Karpas-422 (cell line): ENCODE results near the gene INAVA. TPM values are rescaled to one million over a fixed set of nuclear protein-coding genes. Genes with fewer than 3 reads are reported as not detected.

ENCODE experiments used
- DNase-seq: peaks from one replicate; pipeline ENCODE4 v3.0.0-alpha.2; 2015
- H2AFZ ChIP-seq: fragments of 200-600 bp; sonication (generic); 2 replicates; pipeline ENCODE4 v1.6.1; 2014; ENCODE audit warnings: antibody characterized with exemption, low read length, mixed read lengths
- H3K27ac ChIP-seq: fragments of 200-600 bp; sonication (generic); 2 replicates; pipeline ENCODE4 v1.5.1; 2014; ENCODE audit warnings: mild to moderate bottlenecking, low read length, moderate library complexity
- H3K27me3 ChIP-seq: fragments of 200-600 bp; sonication (generic); 2 replicates; pipeline ENCODE4 v1.6.1; 2014; ENCODE audit warnings: low read length, mixed read lengths
- H3K36me3 ChIP-seq: fragments of 200-600 bp; sonication (generic); 2 replicates; pipeline ENCODE4 v1.6.1; 2014; ENCODE audit warnings: low read length, mixed read lengths; ENCODE audit not compliant: insufficient read depth
- H3K4me1 ChIP-seq: fragments of 200-600 bp; sonication (generic); 2 replicates; pipeline ENCODE4 v1.6.1; 2014; ENCODE audit warnings: mild to moderate bottlenecking, low read length, mixed read lengths
- H3K4me2 ChIP-seq: fragments of 200-600 bp; sonication (generic); 2 replicates; pipeline ENCODE4 v1.6.1; 2014; ENCODE audit warnings: low read length, low read depth, mild to moderate bottlenecking; ENCODE audit not compliant: poor library complexity, severe bottlenecking
- H3K4me3 ChIP-seq: fragments of 200-600 bp; sonication (generic); 2 replicates; pipeline ENCODE4 v1.5.1; 2014; ENCODE audit warnings: mild to moderate bottlenecking, antibody characterized with exemption, low read length, mixed read lengths
- H3K79me2 ChIP-seq: fragments of 200-600 bp; sonication (generic); 2 replicates; pipeline ENCODE4 v1.6.1; 2014; ENCODE audit warnings: mild to moderate bottlenecking, low read length, mixed read lengths
- H3K9ac ChIP-seq: fragments of 200-600 bp; sonication (generic); 2 replicates; pipeline ENCODE4 v1.6.0; 2014; ENCODE audit warnings: low read length
- H3K9me2 ChIP-seq: fragments of 200-600 bp; sonication (generic), shearing (Covaris generic); replicated peaks from 2 replicates; pipeline ENCODE4 v1.6.0; 2014; ENCODE audit warnings: mild to moderate bottlenecking, low read length, moderate library complexity; ENCODE audit not compliant: insufficient read depth
- H3K9me3 ChIP-seq: fragments of 300-700, 200-600 bp; sonication (generic); 2 replicates; pipeline ENCODE4 v1.6.1; 2014; ENCODE audit warnings: low read length, mixed read lengths
- H4K20me1 ChIP-seq: fragments of 200-600 bp; sonication (generic); 2 replicates; pipeline ENCODE4 v1.6.1; 2014; ENCODE audit warnings: mild to moderate bottlenecking, antibody characterized with exemption, low read length, low read depth; ENCODE audit not compliant: insufficient read depth
- total RNA-seq: library from RNA; depleted of rRNA; stranded (reverse); fragments of >200 nt; shearing (Covaris generic); gene quantifications from 2 replicates; pipeline ENCODE4 v1.2.3, GENCODE V29; 2014; ENCODE audit warnings: low replicate concordance

Gene INAVA
- total RNA-seq, 1 experiment from 2014 or later: not detected

- Histone ChIP-seq H3K27ac (no peak within 1 kb of the TSS), H2AFZ (no peak within 1 kb of the TSS), H3K27me3 (no peaks in the 10 kb centered on the region), H3K79me2 (no peaks in the 10 kb centered on the region), H3K9me2 (no peaks in the 10 kb centered on the region), H3K4me1 (peaks cover 10% of the 10 kb centered on the region), H3K9ac (no peak within 1 kb of the TSS), H4K20me1 (no peaks in the 10 kb centered on the region; the same call in 1 of the 2 replicates), H3K9me3 (no peaks in the 10 kb centered on the region), H3K4me3 (no peak within 1 kb of the TSS), H3K4me2 (no peak within 1 kb of the TSS), H3K36me3 (no peaks in the 10 kb centered on the region)
- no peak for DNase-seq
These were observed 22.1 kb upstream of the INAVA start, which contains the start of gene GPR25 for GRCh38 chr1:200872446-200873115. Gene GPR25 (plus strand): TSS chr1:200872981. CDS start chr1:200873038, 57 bp downstream.

DNA sequence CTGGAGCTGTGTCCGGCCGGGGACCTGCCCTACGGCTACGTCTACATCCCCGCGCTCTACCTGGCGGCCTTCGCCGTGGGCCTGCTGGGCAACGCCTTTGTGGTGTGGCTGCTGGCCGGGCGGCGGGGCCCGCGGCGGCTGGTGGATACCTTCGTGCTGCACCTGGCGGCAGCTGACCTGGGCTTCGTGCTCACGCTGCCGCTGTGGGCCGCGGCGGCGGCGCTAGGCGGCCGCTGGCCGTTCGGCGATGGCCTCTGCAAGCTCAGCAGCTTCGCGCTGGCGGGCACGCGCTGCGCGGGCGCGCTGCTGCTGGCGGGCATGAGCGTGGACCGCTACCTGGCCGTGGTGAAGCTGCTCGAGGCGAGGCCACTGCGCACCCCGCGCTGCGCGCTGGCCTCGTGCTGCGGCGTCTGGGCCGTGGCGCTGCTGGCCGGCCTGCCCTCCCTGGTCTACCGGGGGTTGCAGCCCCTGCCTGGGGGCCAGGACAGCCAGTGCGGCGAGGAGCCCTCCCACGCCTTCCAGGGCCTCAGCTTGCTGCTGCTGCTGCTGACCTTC is 21.5 kb upstream of the INAVA start:
- Histone ChIP-seq H3K36me3 (no peaks in the 10 kb centered on the region), H3K4me2 (no peak overlapping the region), H2AFZ (no peak overlapping the region), H3K4me3 (no peak overlapping the region), H3K79me2 (no peaks in the 10 kb centered on the region), H3K27ac (no peak overlapping the region), H3K27me3 (no peaks in the 10 kb centered on the region), H3K4me1 (peaks cover 10% of the 10 kb centered on the region), H3K9ac (no peak overlapping the region), H3K9me2 (no peaks in the 10 kb centered on the region), H3K9me3 (no peaks in the 10 kb centered on the region), H4K20me1 (no peaks in the 10 kb centered on the region)
- no peak for DNase-seq

- no peaks in the 10 kb centered on the region for H3K79me2 ChIP-seq
- no peaks in the 10 kb centered on the region for H3K27me3 ChIP-seq
- no peak overlapping the region for H3K4me2 ChIP-seq
- H3K4me1 ChIP-seq: peaks cover 9% of the 10 kb centered on the region
- H3K4me3 ChIP-seq: no peak overlapping the region
- H3K9me2 ChIP-seq: no peaks in the 10 kb centered on the region
- no peaks in the 10 kb centered on the region for H3K9me3 ChIP-seq
- H3K36me3 ChIP-seq: no peaks in the 10 kb centered on the region
- DNase-seq: no peak
- no peak overlapping the region for H2AFZ ChIP-seq
- no peak overlapping the region for H3K27ac ChIP-seq
- H4K20me1 ChIP-seq: no peaks in the 10 kb centered on the region
- H3K9ac ChIP-seq: no peak overlapping the region
These were observed 20.9 kb upstream of the INAVA start for GRCh38 chr1:200873671-200874397.

- no peak overlapping the region for H3K4me2 ChIP-seq
- H3K9me2 ChIP-seq: no peaks in the 10 kb centered on the region
- H3K36me3 ChIP-seq: no peaks in the 10 kb centered on the region
- H3K4me3 ChIP-seq: no peak overlapping the region
- no peak overlapping the region for H3K27ac ChIP-seq
- H3K27me3 ChIP-seq: no peaks in the 10 kb centered on the region
- H4K20me1 ChIP-seq: no peaks in the 10 kb centered on the region
- H3K9ac ChIP-seq: no peak overlapping the region
- H3K4me1 ChIP-seq: peaks cover under 1% of the 10 kb centered on the region
- no peak overlapping the region for H2AFZ ChIP-seq
- DNase-seq: no peak
- no peaks in the 10 kb centered on the region for H3K79me2 ChIP-seq
- H3K9me3 ChIP-seq: no peaks in the 10 kb centered on the region
These were observed 20.0 kb upstream of the INAVA start for GRCh38 chr1:200874694-200875093.

- Histone ChIP-seq H3K27ac (no peak overlapping the region), H3K4me3 (no peak overlapping the region), H3K9me3 (no peaks in the 10 kb centered on the region), H3K27me3 (no peaks in the 10 kb centered on the region), H2AFZ (no peak overlapping the region), H3K4me1 (no peaks in the 10 kb centered on the region), H3K36me3 (no peaks in the 10 kb centered on the region), H3K9me2 (no peaks in the 10 kb centered on the region), H3K9ac (no peak overlapping the region), H3K79me2 (no peaks in the 10 kb centered on the region), H3K4me2 (no peak overlapping the region), H4K20me1 (no peaks in the 10 kb centered on the region)
- DNase-seq: no peak
These were observed 19.3 kb upstream of the INAVA start for GRCh38 chr1:200875416-200875815.

GRCh38 chr1:200877010-200877409 is 17.7 kb upstream of the INAVA start:
- Histone ChIP-seq H3K4me3 (no peak overlapping the region), H3K4me2 (no peak overlapping the region), H3K9me3 (no peaks in the 10 kb centered on the region), H4K20me1 (no peaks in the 10 kb centered on the region), H3K27me3 (no peaks in the 10 kb centered on the region), H3K4me1 (no peaks in the 10 kb centered on the region), H2AFZ (no peak overlapping the region), H3K79me2 (no peaks in the 10 kb centered on the region), H3K36me3 (no peaks in the 10 kb centered on the region), H3K9ac (no peak overlapping the region), H3K9me2 (no peaks in the 10 kb centered on the region), H3K27ac (no peak overlapping the region)
- no peak for DNase-seq

DNA sequence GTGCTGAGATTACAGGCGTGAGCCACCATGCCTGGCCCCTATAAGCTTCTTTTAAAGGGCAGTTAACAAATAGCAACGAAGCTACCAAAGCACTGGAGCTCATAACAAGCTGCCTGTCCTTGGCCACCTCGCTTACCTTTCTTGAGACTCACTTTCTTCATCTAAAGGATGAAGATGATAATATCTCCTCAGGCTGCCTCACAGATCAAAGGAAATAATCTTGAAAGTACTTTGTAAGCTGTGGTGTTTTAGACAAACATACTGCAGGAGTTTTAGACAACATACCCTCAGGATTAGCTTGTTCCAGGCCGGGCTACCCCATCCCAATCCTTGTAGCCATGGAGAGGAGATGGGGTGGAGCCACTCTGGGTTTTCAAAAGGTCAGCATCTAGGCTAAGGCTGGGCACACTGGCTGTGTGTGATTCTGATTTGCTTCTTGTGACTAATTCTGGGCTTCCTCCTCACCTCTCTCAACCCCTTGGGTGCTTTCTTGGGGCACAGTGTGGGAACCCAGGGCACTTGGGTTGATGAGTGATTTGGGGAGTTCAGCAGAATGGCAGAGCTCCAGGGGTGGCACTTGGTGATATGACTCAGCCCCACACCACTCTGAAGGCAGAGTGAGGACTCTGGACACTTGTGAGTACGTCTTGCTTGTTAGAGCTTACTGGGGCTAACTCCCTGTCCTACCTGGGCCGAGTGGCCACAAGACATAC is 16.7 kb upstream of the INAVA start:
- DNase-seq: no peak
- Histone ChIP-seq H3K4me2 (no peak overlapping the region), H3K9ac (no peak overlapping the region), H3K36me3 (no peaks in the 10 kb centered on the region), H4K20me1 (no peaks in the 10 kb centered on the region), H3K4me3 (no peak overlapping the region), H3K4me1 (no peaks in the 10 kb centered on the region), H2AFZ (no peak overlapping the region), H3K27me3 (no peaks in the 10 kb centered on the region), H3K9me3 (no peaks in the 10 kb centered on the region), H3K9me2 (no peaks in the 10 kb centered on the region), H3K79me2 (no peaks in the 10 kb centered on the region), H3K27ac (no peak overlapping the region)

GRCh38 chr1:200880212-200880611 is 14.5 kb upstream of the INAVA start:
- DNase-seq: no peak
- H3K27ac ChIP-seq: no peak overlapping the region
- no peaks in the 10 kb centered on the region for H3K9me2 ChIP-seq
- H3K27me3 ChIP-seq: no peaks in the 10 kb centered on the region
- no peak overlapping the region for H3K4me2 ChIP-seq
- H3K9ac ChIP-seq: no peak overlapping the region
- no peaks in the 10 kb centered on the region for H3K4me1 ChIP-seq
- H3K4me3 ChIP-seq: no peak overlapping the region
- H4K20me1 ChIP-seq: no peaks in the 10 kb centered on the region
- no peak overlapping the region for H2AFZ ChIP-seq
- H3K79me2 ChIP-seq: no peaks in the 10 kb centered on the region
- H3K36me3 ChIP-seq: no peaks in the 10 kb centered on the region
- H3K9me3 ChIP-seq: no peaks in the 10 kb centered on the region
